ENCODE data around the gene PCNT.
"Not testable (repeated sequence)": the region's sequence is repeated elsewhere in the genome, so short reads cannot be mapped to it uniquely, and the experiment has no call there.

Gene PCNT

DNA sequence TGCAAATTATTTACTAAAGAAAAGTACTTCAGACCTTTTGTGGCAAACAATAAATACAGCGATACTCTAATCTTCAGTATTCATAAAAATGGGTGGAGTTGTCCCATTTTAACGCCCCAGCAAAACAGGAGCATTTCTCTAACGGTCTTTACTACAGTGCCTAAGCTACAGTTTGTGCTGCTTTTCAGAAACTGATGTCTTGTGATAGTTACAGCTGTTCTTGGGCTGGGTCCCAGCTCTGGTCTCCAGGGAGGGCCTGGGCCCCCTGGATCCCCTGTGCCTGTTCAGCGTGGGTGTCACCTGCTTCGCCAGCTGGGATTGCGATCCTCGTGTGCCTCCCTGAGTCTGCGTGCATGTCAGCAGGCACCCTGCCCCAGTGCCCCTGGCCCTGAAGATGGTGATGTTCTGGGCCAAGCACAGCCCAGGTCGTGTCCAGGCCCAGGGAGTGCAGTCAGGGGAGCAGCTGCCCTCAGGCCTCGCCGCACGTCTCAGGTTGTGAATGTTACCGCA, 70.7 kb downstream of the PCNT start:
- no peak for DNase-seq (ENCODE audit: low read depth)
- H3K4me3 ChIP-seq (ENCODE audit: low read length), result no peak overlapping the region
- TF ChIP-seq, protein P1, sequence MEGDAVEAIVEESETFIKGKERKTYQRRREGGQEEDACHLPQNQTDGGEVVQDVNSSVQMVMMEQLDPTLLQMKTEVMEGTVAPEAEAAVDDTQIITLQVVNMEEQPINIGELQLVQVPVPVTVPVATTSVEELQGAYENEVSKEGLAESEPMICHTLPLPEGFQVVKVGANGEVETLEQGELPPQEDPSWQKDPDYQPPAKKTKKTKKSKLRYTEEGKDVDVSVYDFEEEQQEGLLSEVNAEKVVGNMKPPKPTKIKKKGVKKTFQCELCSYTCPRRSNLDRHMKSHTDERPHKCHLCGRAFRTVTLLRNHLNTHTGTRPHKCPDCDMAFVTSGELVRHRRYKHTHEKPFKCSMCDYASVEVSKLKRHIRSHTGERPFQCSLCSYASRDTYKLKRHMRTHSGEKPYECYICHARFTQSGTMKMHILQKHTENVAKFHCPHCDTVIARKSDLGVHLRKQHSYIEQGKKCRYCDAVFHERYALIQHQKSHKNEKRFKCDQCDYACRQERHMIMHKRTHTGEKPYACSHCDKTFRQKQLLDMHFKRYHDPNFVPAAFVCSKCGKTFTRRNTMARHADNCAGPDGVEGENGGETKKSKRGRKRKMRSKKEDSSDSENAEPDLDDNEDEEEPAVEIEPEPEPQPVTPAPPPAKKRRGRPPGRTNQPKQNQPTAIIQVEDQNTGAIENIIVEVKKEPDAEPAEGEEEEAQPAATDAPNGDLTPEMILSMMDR (conservative IDR thresholded peaks at IDR 0.05; ENCODE audit: low read length), result no peak

DNA sequence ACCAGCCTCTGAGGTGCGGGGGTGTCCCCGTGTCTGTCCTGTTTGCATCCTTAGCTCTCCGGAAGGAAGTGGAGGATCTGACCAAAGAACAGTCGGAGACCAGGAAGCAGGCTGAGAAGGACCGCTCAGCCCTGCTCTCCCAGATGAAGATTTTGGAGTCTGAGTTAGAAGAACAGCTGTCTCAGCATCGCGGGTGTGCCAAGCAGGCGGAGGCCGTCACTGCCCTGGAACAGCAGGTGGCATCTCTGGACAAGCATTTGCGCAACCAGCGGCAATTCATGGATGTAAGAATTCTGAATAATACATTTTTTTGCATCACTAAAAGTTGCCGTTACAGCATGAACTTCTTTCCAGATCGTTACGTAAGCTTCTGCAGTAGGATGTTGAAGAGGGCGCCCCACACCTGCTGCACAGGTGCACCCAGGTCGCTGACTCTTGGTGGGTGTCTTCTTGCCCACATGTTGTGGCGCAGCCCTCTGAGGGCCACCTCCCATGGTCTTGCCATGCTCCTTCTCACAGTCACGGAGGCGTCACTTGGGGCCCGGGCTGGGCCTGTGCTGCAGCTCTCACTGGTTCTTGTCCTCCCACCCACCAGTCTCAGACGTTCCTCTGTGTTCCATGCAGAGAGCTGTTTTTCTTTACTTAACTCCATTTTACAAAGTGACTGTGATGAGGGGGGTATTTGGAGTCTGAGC, 73.4 kb downstream of the PCNT start:
- no peak overlapping the region for H3K4me3 ChIP-seq (ENCODE audit: low read length)
- TF ChIP-seq, protein P1 (conservative IDR thresholded peaks at IDR 0.05; ENCODE audit: low read length), result no peak
- no peak for DNase-seq (ENCODE audit: low read depth)

DNA sequence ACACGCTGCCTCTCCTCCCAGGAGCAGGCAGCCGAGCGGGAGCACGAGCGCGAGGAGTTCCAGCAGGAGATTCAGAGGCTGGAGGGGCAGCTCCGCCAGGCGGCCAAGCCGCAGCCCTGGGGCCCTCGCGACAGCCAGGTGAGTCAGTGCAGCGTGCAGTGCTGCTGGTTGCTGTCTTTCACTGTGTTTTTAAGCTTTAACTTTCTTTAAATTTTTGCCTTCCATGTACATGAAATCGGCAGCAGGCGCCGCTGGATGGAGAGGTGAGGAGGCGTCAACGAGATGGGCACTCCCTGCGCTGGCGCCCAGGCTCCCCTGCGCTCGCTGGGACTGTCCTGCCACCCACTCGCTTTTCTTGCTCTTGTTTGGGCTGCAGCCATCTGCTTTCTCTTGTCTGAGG, 74.0 kb downstream of the PCNT start:
- no peak overlapping the region for H3K4me3 ChIP-seq (ENCODE audit: low read length)
- no peak for DNase-seq (ENCODE audit: low read depth)
- TF ChIP-seq, protein P1 (conservative IDR thresholded peaks at IDR 0.05; ENCODE audit: low read length), result no peak

DNA sequence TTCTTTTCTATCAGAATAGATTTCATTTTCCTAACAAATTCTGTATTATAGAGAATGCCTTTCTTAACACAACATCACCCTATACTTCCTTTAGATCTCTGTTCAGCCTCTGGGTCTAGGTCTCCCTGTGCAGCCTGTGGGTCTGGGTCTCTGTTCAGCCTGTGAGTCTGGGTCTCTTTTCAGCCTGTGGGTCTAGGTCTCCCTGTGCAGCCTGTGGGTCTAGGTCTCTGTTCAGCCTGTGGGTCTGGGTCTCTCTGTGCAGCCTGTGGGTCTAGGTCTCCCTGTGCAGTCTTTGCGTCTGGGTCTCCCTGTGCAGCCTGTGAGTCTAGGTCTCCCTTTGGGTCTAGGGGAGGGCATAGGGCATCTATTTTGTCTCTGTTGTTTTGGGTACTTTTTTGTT, 75.2 kb downstream of the PCNT start:
- no peak overlapping the region for H3K4me3 ChIP-seq (ENCODE audit: low read length)
- DNase-seq (ENCODE audit: low read depth), result no peak
- TF ChIP-seq, protein P1 (conservative IDR thresholded peaks at IDR 0.05; ENCODE audit: low read length), result no peak

DNA sequence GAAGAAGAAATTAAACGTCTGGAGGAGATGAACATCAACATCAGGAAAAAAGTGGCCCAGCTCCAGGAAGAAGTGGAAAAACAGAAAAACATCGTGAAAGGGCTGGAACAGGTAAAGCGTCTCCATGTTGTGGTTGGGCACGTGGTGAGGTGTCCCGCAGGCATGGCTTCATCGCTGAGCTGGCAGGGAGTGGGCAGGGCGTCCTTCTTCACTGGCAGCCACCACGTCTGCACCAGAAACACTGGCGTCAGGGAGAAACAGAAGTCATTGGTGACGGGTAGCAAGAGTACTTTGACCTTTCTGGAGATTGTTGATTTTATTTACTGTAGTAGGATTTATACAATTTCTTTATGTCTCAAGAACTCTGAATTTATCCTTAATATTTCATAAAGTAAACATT, 75.7 kb downstream of the PCNT start:
- no peak overlapping the region for H3K4me3 ChIP-seq (ENCODE audit: low read length)
- DNase-seq (ENCODE audit: low read depth), result no peak
- TF ChIP-seq, protein P1 (conservative IDR thresholded peaks at IDR 0.05; ENCODE audit: low read length), result no peak

DNA sequence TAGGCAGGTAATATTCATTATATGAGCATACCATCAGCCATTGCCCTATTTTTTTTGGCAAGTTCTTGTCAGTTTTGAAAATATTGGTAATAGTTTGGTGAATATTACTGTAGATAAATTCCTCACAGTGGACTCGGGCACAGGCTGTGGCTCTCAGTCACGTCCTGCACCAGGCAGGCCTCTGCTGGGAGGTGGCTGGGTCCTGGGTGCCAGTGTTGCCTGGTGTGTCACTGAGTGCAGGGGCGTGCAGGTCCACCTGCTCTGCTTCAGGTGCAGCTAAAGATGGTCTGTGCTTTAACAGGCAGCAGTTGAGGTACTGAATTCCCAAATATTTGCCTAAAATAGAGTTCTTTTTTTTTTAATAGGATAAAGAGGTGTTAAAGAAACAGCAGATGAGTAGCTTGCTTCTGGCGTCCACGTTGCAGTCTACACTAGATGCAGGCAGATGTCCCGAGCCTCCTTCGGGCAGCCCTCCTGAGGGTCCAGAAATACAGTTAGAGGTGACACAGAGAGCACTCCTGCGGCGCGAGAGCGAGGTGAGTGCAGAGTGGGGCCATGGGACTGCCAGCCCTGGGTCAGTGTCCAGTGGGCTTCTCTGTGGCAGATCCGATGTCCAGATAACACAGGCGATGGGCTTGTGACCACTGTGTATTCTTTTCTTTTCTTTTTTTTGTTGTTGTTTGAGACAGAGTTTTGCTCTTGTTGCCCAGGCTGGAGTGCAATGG, 77.4 kb downstream of the PCNT start:
- H3K4me3 ChIP-seq (ENCODE audit: low read length), result no peak overlapping the region
- DNase-seq (ENCODE audit: low read depth), result no peak
- TF ChIP-seq, protein P1 (conservative IDR thresholded peaks at IDR 0.05; ENCODE audit: low read length), result no peak

DNA sequence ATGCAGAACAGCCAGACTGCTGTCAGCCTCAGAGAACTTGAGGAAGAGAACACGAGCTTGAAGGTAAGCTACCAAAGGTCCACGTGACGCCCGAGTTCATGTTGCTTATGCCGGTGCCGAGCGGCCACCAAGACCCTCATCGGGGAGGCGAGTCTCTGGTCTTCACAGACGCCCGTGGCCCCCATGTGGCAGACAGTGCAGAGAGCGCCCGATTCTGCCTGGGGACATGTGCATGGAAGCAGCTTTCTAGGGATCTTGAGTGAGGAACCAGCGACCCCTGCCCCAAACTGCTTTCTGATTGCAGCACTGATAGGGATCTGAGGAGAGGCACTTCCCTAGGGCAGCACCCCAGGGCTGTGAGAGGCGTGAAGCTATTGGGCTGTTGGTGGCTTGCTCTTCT, 78.5 kb downstream of the PCNT start:
- TF ChIP-seq, protein P1 (conservative IDR thresholded peaks at IDR 0.05; ENCODE audit: low read length), result no peak
- H3K4me3 ChIP-seq (ENCODE audit: low read length), result no peak overlapping the region
- DNase-seq (ENCODE audit: low read depth), result no peak

DNA sequence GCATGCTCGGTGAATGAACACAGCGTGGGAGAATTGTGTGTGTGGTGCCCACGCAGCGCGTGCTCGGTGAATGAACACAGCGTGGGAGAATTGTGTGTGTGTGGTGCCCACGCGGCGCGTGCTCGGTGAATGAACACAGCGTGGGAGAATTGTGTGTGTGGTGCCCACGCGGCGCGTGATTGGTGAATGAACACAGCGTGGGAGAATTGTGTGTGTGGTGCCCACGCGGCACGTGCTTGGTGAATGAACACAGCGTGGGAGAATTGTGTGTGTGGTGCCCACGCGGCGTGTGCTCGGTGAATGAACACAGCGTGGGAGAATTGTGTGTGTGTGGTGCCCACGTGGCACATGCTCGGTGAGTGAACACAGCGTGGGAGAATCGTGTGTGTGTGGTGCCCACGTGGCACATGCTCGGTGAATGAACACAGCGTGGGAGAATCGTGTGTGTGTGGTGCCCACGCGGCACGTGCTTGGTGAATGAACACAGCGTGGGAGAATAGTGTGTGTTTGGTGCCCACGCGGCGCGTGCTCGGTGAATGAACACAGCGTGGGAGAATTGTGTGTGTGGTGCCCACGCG, 79.4 kb downstream of the PCNT start:
- not testable (repeated sequence) for DNase-seq (ENCODE audit: low read depth); H3K4me3 ChIP-seq (ENCODE audit: low read length)
